ENCODE measurements around the gene FAM83E. TPM values are rescaled to one million over a fixed set of nuclear protein-coding genes. Genes with fewer than 3 reads are reported as not detected.
A peak's percentile ranks its signal among the peaks of the same experiment; 100 is the strongest.
"Not testable (repeated sequence)": the region's sequence is repeated elsewhere in the genome, so short reads cannot be mapped to it uniquely, and the experiment has no call there.

FAM83E gene
- 1 to 10 TPM; 7.5 to 8.5 TPM for total RNA-seq

DNA sequence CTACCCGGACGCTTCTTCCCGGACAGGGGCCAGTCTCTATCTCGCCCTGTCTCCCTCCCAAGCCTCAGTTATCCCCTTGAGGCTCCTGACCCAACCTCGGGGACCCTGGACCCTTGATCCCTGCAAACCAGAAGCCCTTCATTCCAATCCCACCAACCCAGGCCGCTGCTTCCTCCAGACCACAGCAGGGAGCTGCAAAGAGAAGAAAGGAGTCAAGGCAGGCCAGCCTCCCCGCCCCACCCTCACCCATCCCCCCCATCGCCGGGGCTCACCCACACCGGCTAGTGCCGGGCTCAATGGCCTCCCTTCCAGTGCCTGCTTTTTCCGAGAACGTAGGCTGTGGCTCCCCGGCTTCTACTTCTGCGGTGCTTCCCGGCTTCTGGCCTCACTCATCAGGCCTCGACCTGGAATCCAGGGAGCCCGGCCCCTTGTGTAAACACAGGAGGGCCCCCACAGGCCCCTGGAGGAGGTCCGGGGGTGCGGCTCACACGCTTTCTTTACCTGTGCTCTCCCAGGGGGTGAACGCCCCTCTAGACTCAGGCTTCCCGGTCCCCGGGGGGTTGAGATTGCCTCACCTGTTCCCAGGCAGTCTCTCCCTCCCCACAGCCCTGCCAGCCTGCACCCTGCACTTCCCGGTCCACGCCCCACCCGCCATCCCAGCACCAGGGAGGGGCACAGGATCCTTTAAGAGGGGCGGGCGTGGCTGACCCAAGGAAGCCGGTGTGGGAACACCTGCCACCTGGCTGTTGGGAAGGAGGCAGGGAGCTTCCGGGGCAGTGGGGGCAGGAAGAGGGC is at the start of gene FAM83E:
Gene FAM83E, minus strand, starts transcription at position 641 of the 795 bp plus-strand sequence. CDS start 1,704 bp downstream, outside the sequence.
- H3K36me3 Mint-ChIP-seq (ENCODE audit: insufficient read depth in 2 of 2) = peaks cover 12 to 27% of the 10 kb centered on the region in 2 donors
- no peak for DNase-seq
- H3K4me1 Mint-ChIP-seq (ENCODE audit: low read depth) = peaks cover 31% of the 10 kb centered on the region
- H3K4me3 Mint-ChIP-seq = peak within 1 kb of the TSS in 1 of 2 donors; percentile 52
- H3K9me3 Mint-ChIP-seq = no peaks in the 10 kb centered on the region
- ATAC-seq (replicated peaks in 1 of 2) = no peak
- no peaks in the 10 kb centered on the region for H3K27me3 Mint-ChIP-seq (ENCODE audit: low read depth)
- peak within 1 kb of the TSS; percentile 14 for H3K27ac Mint-ChIP-seq

DNA sequence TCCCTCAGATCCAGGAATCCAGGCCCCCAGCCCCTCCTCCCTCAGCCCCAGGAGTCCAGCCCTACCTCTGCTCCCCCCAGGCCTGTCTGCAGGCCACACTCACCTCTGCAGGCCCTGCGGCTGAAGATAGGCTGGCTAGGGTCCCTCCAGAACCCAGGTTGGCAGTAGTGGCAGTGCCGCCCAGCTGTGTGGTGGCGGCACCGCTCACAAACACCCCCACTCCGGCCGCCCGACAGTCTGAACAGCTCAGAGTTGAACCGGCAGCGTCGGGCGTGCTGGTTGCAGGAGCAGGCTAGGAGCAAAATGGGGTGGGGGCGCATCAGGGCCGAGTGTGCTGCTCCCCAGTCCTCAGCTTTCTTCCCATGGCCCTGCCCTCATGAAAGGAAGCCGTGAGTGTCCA is 49.6 kb upstream of the FAM83E start:
- Mint-ChIP-seq H3K4me1 (ENCODE audit: low read depth) (peaks cover 7% of the 10 kb centered on the region), H3K9me3 (peaks cover 0 to under 1% of the 10 kb centered on the region in 2 donors), H3K4me3 (no peak overlapping the region), H3K27ac (no peak overlapping the region), H3K27me3 (ENCODE audit: low read depth) (no peaks in the 10 kb centered on the region), H3K36me3 (ENCODE audit: insufficient read depth in 2 of 2) (no peaks in the 10 kb centered on the region)
- ATAC-seq (replicated peaks in 1 of 2) (no peak), DNase-seq (no peak)

DNA sequence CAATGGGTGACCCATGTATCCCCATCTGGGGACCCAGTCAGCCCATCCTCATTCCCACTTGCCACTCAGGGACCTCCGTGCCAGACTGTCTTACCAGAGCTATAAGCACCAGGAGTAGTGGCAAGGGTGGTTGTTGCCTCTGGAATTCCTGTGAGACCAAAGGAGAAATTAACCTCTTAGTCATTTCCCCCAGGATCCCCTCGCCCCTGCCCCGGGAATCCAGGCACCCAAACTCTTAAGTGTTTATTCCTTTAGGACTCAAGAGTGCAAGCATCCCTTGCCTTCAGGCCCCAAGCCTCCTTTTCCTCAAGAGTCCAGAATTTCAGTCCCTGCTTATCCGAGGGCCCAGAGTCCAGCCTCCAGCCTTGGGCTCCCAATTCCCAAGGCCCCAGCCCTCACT is 48.8 kb upstream of the FAM83E start:
- H3K36me3 Mint-ChIP-seq (ENCODE audit: insufficient read depth in 2 of 2) = no peaks in the 10 kb centered on the region
- peaks cover 7% of the 10 kb centered on the region for H3K4me1 Mint-ChIP-seq (ENCODE audit: low read depth)
- DNase-seq = no peak
- no peak for ATAC-seq (replicated peaks in 1 of 2)
- no peak overlapping the region for H3K4me3 Mint-ChIP-seq
- H3K9me3 Mint-ChIP-seq = no peaks in the 10 kb centered on the region
- no peaks in the 10 kb centered on the region for H3K27me3 Mint-ChIP-seq (ENCODE audit: low read depth)
- no peak overlapping the region for H3K27ac Mint-ChIP-seq

DNA sequence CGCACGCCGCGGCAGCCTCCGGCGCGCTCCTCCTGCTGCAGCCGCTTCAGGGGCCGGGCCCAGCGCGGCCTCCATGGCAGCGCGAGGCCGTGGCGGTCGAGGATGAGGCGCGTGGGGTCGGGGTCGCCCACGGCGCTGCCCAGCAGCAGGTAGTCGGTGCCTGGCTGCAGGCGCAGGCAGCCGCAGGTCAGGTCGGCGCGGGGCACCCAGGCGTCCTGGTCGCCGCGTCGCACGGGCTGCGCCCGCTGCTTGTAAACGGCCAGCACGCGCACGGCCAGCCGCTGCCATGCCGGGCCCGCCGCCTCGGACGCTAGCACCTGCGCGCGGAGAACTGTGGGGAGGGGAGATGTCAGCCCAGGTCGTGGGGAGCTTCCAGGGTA is 46.8 kb upstream of the FAM83E start:
- no peak for DNase-seq
- Mint-ChIP-seq H3K27ac (no peak overlapping the region), H3K9me3 (no peaks in the 10 kb centered on the region), H3K36me3 (ENCODE audit: insufficient read depth in 2 of 2) (no peaks in the 10 kb centered on the region), H3K27me3 (ENCODE audit: low read depth) (no peaks in the 10 kb centered on the region), H3K4me3 (no peak overlapping the region), H3K4me1 (ENCODE audit: low read depth) (peaks cover 7% of the 10 kb centered on the region)
- ATAC-seq (replicated peaks in 1 of 2) = no peak

DNA sequence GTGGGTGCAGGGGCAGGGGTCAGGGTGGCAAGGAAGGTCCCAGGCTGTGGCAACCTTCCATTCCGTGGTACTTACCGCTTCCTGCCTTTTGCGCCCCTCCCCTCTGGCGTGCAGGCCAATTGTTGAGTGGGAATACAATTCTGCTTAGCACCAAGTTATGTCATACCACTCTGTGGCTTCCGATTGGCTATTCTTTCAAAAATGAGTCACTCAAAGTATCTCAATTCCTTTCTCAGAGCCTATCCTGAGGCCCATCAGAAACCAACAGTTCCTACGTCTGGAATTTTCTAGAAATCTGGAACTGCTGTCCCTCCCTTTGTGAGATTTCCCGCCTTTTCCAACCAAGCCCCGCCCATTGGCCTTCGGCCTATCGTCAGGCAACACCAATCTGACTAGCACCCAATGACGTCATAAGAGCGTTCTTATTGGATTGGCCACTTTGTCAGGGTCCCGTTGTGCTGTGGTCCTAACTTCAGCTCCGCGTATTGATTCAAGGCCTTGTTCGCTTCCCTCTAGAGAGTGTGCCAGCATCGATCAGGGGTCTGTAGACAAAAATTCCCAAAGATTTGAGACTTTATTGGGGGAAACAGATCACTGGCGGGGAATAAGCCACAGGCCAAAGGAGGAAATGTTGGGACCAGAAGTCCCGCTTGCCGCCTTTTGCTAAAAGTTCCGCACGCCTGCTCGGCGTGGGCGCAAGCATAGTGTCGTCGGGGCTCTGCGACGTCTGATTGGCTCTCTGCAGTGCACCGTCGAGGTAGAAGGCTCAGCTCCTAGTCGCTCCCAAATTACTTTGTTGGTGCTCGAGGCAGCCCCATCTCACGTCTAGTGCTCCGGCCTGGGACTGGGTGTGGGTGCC is 46.2 kb upstream of the FAM83E start:
- peak; percentile 95 to 96 for ATAC-seq (replicated peaks in 1 of 2)
- peak; percentile 85 to 86 for DNase-seq
- Mint-ChIP-seq H3K36me3 (ENCODE audit: insufficient read depth in 2 of 2) (no peaks in the 10 kb centered on the region), H3K4me3 (peak overlapping the region; percentile 65 to 75), H3K27me3 (ENCODE audit: low read depth) (no peaks in the 10 kb centered on the region), H3K9me3 (no peaks in the 10 kb centered on the region), H3K27ac (peak overlapping the region; percentile 55), H3K4me1 (ENCODE audit: low read depth) (peaks cover 7% of the 10 kb centered on the region)

DNA sequence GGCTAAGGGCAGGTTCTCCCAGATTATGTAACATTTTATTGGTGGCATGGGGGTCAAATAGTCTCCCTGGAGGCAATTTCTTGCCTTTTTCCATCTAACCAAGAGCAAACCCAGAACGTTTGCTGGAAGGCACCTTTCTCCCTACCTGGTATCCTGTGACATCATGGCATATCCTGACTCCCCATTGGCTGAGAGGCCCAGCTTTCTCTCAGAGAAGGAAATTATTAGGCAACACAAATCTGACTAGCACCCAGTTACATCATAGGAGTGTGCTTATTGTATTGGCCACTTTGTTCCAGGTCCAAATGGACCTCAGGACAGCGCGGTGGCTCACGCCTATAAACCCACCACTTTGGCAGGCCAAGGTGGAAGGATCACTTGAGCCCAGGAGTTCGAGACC is 44.9 kb upstream of the FAM83E start:
- Mint-ChIP-seq H3K27ac (no peak overlapping the region), H3K4me3 (no peak overlapping the region), H3K4me1 (ENCODE audit: low read depth) (peaks cover 7% of the 10 kb centered on the region), H3K36me3 (ENCODE audit: insufficient read depth in 2 of 2) (no peaks in the 10 kb centered on the region), H3K9me3 (no peaks in the 10 kb centered on the region), H3K27me3 (ENCODE audit: low read depth) (no peaks in the 10 kb centered on the region)
- no peak for ATAC-seq (replicated peaks in 1 of 2)
- no peak for DNase-seq

DNA sequence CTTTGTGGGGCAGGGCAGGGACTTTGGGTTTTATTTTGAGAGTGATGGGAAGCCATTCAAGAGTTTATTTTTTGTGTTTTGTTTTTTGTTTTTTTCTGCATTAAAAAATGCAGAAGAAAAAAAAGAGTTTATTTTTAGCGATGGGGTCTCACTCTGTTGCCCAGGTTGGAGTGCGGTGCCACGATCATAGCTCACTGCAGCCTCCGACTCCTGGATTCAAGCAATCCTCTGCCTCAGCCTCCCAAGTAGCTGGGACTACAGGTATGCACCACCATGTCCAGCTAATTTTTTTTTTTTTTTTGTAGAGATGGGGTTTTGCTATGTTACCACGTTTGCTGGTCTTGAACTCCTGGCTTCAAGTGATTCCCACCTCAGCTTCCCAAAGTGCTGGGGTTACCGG is 43.6 kb upstream of the FAM83E start:
- Mint-ChIP-seq H3K36me3 (ENCODE audit: insufficient read depth in 2 of 2) (no peaks in the 10 kb centered on the region), H3K4me1 (ENCODE audit: low read depth) (peaks cover 7% of the 10 kb centered on the region), H3K27me3 (ENCODE audit: low read depth) (no peaks in the 10 kb centered on the region), H3K9me3 (no peaks in the 10 kb centered on the region), H3K27ac (no peak overlapping the region), H3K4me3 (no peak overlapping the region)
- DNase-seq (no peak), ATAC-seq (replicated peaks in 1 of 2) (no peak)

DNA sequence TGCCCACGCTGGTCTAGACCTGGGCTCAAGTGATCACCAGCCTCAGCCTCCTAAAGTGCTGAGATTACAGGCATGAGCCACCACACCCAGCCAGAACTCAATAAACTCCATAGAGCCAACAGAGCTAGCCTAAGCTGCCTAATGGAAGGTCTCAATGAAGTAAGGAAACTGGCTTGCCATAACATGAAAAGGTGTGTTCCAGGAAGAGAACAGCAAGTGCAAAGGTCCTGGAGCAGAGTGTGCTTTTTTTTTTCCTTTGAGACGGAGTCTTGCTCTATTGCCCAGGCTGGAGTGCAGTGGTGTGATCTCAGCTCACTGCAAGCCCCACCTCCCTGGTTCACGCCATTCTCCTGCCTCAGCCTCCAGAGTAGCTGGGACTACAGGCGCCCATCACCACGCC is 43.0 kb upstream of the FAM83E start:
- not testable (repeated sequence) for H3K27ac Mint-ChIP-seq; H3K9me3 Mint-ChIP-seq; DNase-seq; H3K27me3 Mint-ChIP-seq (ENCODE audit: low read depth); ATAC-seq (replicated peaks in 1 of 2); H3K36me3 Mint-ChIP-seq (ENCODE audit: insufficient read depth in 2 of 2); H3K4me3 Mint-ChIP-seq; H3K4me1 Mint-ChIP-seq (ENCODE audit: low read depth)

DNA sequence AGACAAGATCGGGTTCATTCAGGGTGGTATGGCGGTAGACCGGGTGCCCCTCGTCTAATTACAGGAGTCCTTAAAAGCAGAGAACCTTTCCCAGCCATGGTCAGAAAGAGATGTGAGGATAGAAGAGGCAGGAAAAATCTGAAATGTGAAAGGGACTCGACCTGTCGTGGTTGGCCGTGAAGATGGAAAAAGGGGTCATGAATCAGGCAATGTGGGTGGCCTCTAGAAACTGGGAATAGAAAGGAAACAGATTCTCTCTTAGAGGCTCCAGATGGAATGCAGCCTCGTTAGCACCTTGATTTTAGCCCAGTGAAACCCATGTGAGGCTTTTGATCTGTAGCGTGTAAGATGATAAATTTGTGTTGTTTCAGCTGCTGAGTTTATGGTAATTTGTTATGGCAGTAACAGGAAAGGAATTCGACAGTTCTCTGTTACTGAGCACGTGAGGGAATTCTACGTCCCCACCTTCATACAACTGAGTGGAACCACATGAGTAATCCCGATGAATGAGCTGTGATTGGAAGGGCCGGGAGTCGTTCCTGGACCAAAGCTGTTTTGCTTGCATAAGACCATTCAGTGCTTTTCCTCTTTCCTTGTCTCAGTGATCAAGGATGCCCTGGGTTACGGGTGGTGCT is 42.1 kb upstream of the FAM83E start:
- Mint-ChIP-seq H3K27me3 (ENCODE audit: low read depth) (no peaks in the 10 kb centered on the region), H3K4me3 (no peak overlapping the region), H3K9me3 (no peaks in the 10 kb centered on the region), H3K4me1 (ENCODE audit: low read depth) (peaks cover 7% of the 10 kb centered on the region), H3K36me3 (ENCODE audit: insufficient read depth in 2 of 2) (no peaks in the 10 kb centered on the region), H3K27ac (no peak overlapping the region)
- ATAC-seq (replicated peaks in 1 of 2) (no peak), DNase-seq (no peak)

DNA sequence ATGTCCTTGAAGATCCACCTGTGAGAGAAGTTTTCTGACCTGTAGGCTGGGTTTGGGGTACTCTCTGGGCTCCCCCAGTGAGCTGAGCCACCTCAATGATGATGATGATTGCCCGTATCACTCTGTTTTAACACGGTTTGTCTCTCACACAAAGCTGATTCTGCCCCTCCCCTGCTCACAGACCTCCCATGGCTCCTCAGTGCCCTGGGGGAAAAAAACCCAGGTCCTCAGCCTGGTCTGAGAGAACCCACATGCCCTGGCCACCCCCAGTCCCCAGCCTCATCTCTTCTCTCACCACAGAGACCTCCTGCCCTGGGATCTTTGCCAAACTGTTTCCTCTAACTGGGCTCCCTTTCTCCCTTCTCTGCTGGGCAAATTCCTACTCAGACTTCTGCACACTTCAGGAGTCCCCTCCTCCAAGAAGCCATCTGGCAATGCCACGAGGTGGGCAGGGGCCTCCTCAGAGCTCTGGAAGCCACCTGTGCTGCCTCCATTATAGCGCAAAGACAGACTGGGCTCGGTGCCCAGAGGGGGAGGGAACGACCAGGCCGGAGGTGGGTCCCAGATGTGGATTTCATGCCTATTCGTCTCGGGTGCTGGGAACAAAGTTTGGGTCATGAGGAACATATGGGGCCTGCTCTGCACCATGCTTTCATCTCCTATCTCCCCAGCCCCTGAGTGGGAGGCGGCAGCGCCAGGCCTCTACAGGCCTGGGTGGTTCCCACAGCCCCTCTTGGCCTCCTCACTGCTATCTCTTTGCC is 39.6 kb upstream of the FAM83E start:
- H3K36me3 Mint-ChIP-seq (ENCODE audit: insufficient read depth in 2 of 2) = no peaks in the 10 kb centered on the region

DNA sequence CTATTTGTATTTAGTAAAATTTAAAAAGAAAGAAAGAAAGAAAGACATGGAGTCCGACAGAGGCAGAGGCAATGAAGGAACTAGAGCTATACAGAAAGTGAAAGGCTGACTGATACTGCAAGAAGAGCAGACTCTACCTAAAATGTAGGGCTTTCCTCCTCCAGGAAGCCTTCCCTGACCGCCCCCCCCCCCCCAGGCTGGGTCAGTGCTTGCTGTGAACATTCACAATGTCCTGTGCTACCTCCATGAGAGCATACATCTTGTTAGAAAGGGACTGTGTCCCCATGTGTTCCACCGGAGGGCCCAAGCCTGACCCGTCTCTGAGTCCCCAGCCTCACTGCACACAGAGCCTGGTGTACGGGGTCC is 36.8 kb upstream of the FAM83E start:
- no peaks in the 10 kb centered on the region for H3K27me3 Mint-ChIP-seq (ENCODE audit: low read depth)
- peaks cover 32% of the 10 kb centered on the region for H3K4me1 Mint-ChIP-seq (ENCODE audit: low read depth)
- H3K36me3 Mint-ChIP-seq (ENCODE audit: insufficient read depth in 2 of 2) = no peaks in the 10 kb centered on the region
- no peaks in the 10 kb centered on the region for H3K9me3 Mint-ChIP-seq
- DNase-seq (no peak), ATAC-seq (replicated peaks in 1 of 2) (no peak)
- no peak overlapping the region for H3K4me3 Mint-ChIP-seq
- H3K27ac Mint-ChIP-seq = no peak overlapping the region

More for the DNA sequence above, 39.6 kb upstream of the FAM83E start:
- no peak for ATAC-seq (replicated peaks in 1 of 2)
- no peak for DNase-seq
- H3K9me3 Mint-ChIP-seq = no peaks in the 10 kb centered on the region
- no peak overlapping the region for H3K27ac Mint-ChIP-seq
- H3K4me1 Mint-ChIP-seq (ENCODE audit: low read depth) = peaks cover 13% of the 10 kb centered on the region
- no peaks in the 10 kb centered on the region for H3K27me3 Mint-ChIP-seq (ENCODE audit: low read depth)
- H3K4me3 Mint-ChIP-seq = no peak overlapping the region

DNA sequence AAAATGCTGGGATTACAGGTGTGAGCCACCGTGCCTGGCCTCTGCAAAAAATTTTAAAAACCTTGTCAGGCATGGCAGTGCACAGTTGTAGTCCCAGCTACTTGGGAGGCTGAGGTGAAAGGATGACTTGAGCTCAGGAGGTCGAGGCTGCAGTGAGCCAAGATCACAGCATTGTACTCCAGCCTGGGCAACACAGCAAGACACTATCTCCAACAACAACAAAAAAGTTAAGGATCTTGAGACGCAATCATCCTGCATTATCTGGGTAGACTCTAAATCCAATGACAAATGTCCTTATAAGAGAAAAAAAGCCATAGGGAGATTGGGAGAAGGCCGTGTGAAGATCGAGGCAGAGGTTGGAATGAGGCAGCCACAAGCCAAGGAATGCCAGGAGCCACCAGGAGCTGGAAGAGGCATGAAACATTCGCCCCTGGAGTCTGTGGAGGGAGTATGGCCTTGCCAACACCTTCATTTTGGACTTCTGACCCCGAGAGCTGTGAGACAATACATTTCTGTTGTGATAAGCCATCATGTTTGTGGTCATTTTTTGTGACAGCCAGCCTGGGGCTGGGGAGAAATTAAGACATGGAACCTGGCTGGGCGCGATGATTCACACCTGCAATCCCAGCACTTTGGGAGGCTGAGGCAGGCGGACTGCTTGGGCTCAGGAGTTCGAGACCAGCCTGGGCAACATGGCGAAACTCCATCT is 36.3 kb upstream of the FAM83E start:
- ATAC-seq (replicated peaks in 1 of 2) = no peak
- H3K36me3 Mint-ChIP-seq (ENCODE audit: insufficient read depth in 2 of 2) = no peaks in the 10 kb centered on the region
- H3K27ac Mint-ChIP-seq = no peak overlapping the region
- H3K27me3 Mint-ChIP-seq (ENCODE audit: low read depth) = no peaks in the 10 kb centered on the region
- no peaks in the 10 kb centered on the region for H3K9me3 Mint-ChIP-seq
- peaks cover 34% of the 10 kb centered on the region for H3K4me1 Mint-ChIP-seq (ENCODE audit: low read depth)
- H3K4me3 Mint-ChIP-seq = no peak overlapping the region
- DNase-seq = no peak

All from activated T-cell treated with anti-CD3 and anti-CD28 coated beads, Interleukin-2, amount 50 U/mL, for 72 hours (primary cell).